ENCODE results near the gene LHPP. TPM values are rescaled to one million over a fixed set of nuclear protein-coding genes. Genes with fewer than 3 reads are reported as not detected.

Gene LHPP
- total RNA-seq, 4 donors from 2014 or later = 12.3 to 25.0 (median 16.2) TPM

- Histone ChIP-seq H3K27me3 (no peaks in the 10 kb centered on the region), H3K9me3 (no peaks in the 10 kb centered on the region), H3K4me3 (no peak overlapping the region), H3K27ac (no peak overlapping the region), H3K36me3 (peaks cover 0 to 12% of the 10 kb centered on the region in 2 donors), H3K4me1 (no peaks in the 10 kb centered on the region)
- no peak for ATAC-seq
- TF ChIP-seq EP300 (IDR thresholded peaks at IDR 0.05) = no peak
- no peak for TF ChIP-seq POLR2AphosphoS5 (IDR thresholded peaks at IDR 0.05)
- no peak for TF ChIP-seq POLR2A (IDR thresholded peaks at IDR 0.05)
- TF ChIP-seq CTCF (IDR thresholded peaks at IDR 0.05) = no peak
- 79 to 100% methylated on average over 1 to 4 of the region's 8 CpGs for whole genome bisulfite sequencing, 2 donors (ENCODE audit: low coverage in 1 of 2)
These were observed 51.0 kb downstream of the LHPP start for GRCh38 chr10:124512600-124512999.

GRCh38 chr10:124515244-124515970, 53.8 kb downstream of the LHPP start:
- Histone ChIP-seq H3K36me3 (peaks cover 0 to 5% of the 10 kb centered on the region in 2 donors), H3K4me1 (no peaks in the 10 kb centered on the region)
- WGBS, 2 donors (ENCODE audit: low coverage in 1 of 2) = 31 to 50% methylated on average over 7 to 8 of the region's 13 CpGs

GRCh38 chr10:124516181-124516580, 54.6 kb downstream of the LHPP start:
- no peaks in the 10 kb centered on the region for H3K36me3 ChIP-seq
- 93 to 94% methylated on average over 4 to 9 of the region's 9 CpGs for WGBS, 2 donors (ENCODE audit: low coverage in 1 of 2)
- H3K27ac ChIP-seq = no peak overlapping the region
- no peaks in the 10 kb centered on the region for H3K4me1 ChIP-seq
- H3K27me3 ChIP-seq = no peaks in the 10 kb centered on the region
- TF ChIP-seq POLR2A (IDR thresholded peaks at IDR 0.05) (no peak), EP300 (IDR thresholded peaks at IDR 0.05) (no peak), POLR2AphosphoS5 (IDR thresholded peaks at IDR 0.05) (no peak), CTCF (IDR thresholded peaks at IDR 0.05) (no peak)
- H3K4me3 ChIP-seq = no peak overlapping the region
- no peaks in the 10 kb centered on the region for H3K9me3 ChIP-seq
- ATAC-seq = no peak

More at GRCh38 chr10:124515244-124515970, 53.8 kb downstream of the LHPP start:
- TF ChIP-seq EP300 (IDR thresholded peaks at IDR 0.05) = no peak
- TF ChIP-seq CTCF (IDR thresholded peaks at IDR 0.05) = no peak
- no peak overlapping the region for H3K4me3 ChIP-seq
- no peak overlapping the region for H3K27ac ChIP-seq
- no peaks in the 10 kb centered on the region for H3K27me3 ChIP-seq
- no peaks in the 10 kb centered on the region for H3K9me3 ChIP-seq
- no peak for ATAC-seq

- no peak overlapping the region for H3K4me3 ChIP-seq
- ATAC-seq = no peak
- no peaks in the 10 kb centered on the region for H3K4me1 ChIP-seq
- H3K27ac ChIP-seq = no peak overlapping the region
- H3K36me3 ChIP-seq = no peaks in the 10 kb centered on the region
- 85 to 87% methylated on average over 6 to 15 of the region's 21 CpGs for WGBS, 2 donors (ENCODE audit: low coverage in 1 of 2)
- no peaks in the 10 kb centered on the region for H3K9me3 ChIP-seq
- H3K27me3 ChIP-seq = no peaks in the 10 kb centered on the region
- no peak for TF ChIP-seq EP300 (IDR thresholded peaks at IDR 0.05)
- no peak for TF ChIP-seq POLR2A (IDR thresholded peaks at IDR 0.05)
- TF ChIP-seq CTCF (IDR thresholded peaks at IDR 0.05) = no peak
- TF ChIP-seq POLR2AphosphoS5 (IDR thresholded peaks at IDR 0.05) = no peak
These were observed 55.2 kb downstream of the LHPP start for GRCh38 chr10:124516746-124517397.

GRCh38 chr10:124517461-124517860, 55.8 kb downstream of the LHPP start:
- WGBS, 2 donors (ENCODE audit: low coverage in 1 of 2) = 75% methylated on average over 6 of the region's 6 CpGs; no CpG with 5 or more reads in 1 of the 2 donors
- no peaks in the 10 kb centered on the region for H3K9me3 ChIP-seq
- H3K4me1 ChIP-seq = peaks cover 0 to 5% (median 0%) of the 10 kb centered on the region in 3 donors
- no peak overlapping the region for H3K27ac ChIP-seq
- H3K27me3 ChIP-seq = no peaks in the 10 kb centered on the region
- H3K36me3 ChIP-seq = no peaks in the 10 kb centered on the region
- no peak overlapping the region for H3K4me3 ChIP-seq
- no peak for TF ChIP-seq POLR2AphosphoS5 (IDR thresholded peaks at IDR 0.05)
- TF ChIP-seq EP300 (IDR thresholded peaks at IDR 0.05) = no peak
- TF ChIP-seq POLR2A (IDR thresholded peaks at IDR 0.05) = no peak
- no peak for TF ChIP-seq CTCF (IDR thresholded peaks at IDR 0.05)
- no peak for ATAC-seq
